Measurements from ENCODE around the gene RNU6-8.
A peak's percentile ranks its signal among the peaks of the same experiment; 100 is the strongest.

Gene RNU6-8

GRCh38 chr14:32203928-32204357 is 874 bp upstream of the RNU6-8 start:
- DNase-seq: peak; percentile 14

- DNase-seq: no peak
Observed at GRCh38 chr14:32202491-32202997, 525 bp downstream of the RNU6-8 start.

- peak; percentile 38 for DNase-seq
Observed at GRCh38 chr14:32201816-32202490, 1.1 kb downstream of the RNU6-8 start, which contains the start of gene RNU6-7. RNU6-7 (plus strand) TSS chr14:32202045.

GRCh38 chr14:32201193-32201815 is 1.8 kb downstream of the RNU6-8 start:
- DNase-seq: peak; percentile 83

GRCh38 chr14:32200368-32201192 is 2.5 kb downstream of the RNU6-8 start:
- DNase-seq: no peak

GRCh38 chr14:32197919-32198318 is 5.2 kb downstream of the RNU6-8 start:
- DNase-seq: no peak

GRCh38 chr14:32195636-32196035 is 7.4 kb downstream of the RNU6-8 start:
- no peak for DNase-seq

GRCh38 chr14:32193532-32193931 is 9.5 kb downstream of the RNU6-8 start:
- no peak for DNase-seq

GRCh38 chr14:32192712-32193373 is 10.2 kb downstream of the RNU6-8 start:
- no peak for DNase-seq

GRCh38 chr14:32190673-32191072 is 12.4 kb downstream of the RNU6-8 start:
- no peak for DNase-seq

- DNase-seq: no peak
Observed at GRCh38 chr14:32189811-32190210, 13.3 kb downstream of the RNU6-8 start.

GRCh38 chr14:32186248-32186647 is 16.8 kb downstream of the RNU6-8 start:
- DNase-seq: no peak

- DNase-seq: no peak
Observed at GRCh38 chr14:32185097-32185496, 18.0 kb downstream of the RNU6-8 start.

- no peak for DNase-seq
Observed at GRCh38 chr14:32183151-32184058, 19.7 kb downstream of the RNU6-8 start.

- no peak for DNase-seq
Observed at GRCh38 chr14:32171469-32171868, 31.6 kb downstream of the RNU6-8 start.

GRCh38 chr14:32169191-32169590 is 33.9 kb downstream of the RNU6-8 start:
- DNase-seq: no peak

GRCh38 chr14:32167907-32168306 is 35.2 kb downstream of the RNU6-8 start:
- no peak for DNase-seq

- DNase-seq: no peak
Observed at GRCh38 chr14:32166924-32167323, 36.1 kb downstream of the RNU6-8 start.

- no peak for DNase-seq
Observed at GRCh38 chr14:32166029-32166428, 37.0 kb downstream of the RNU6-8 start.
